ENCODE data around the gene SDHB. TPM values are rescaled to one million over a fixed set of nuclear protein-coding genes. Genes with fewer than 3 reads are reported as not detected.

SDHB gene
- total and polyA plus RNA-seq, 2 donors (not counting 1 experiment from before 2014, with no cell fraction given): 58.0 to 61.0 TPM

GRCh38 chr1:17012775-17013490 lies 40.9 kb downstream of the SDHB start:
- no peak overlapping the region for H3K27ac ChIP-seq (ENCODE audit: low read length in 2 of 2)
- peaks cover 0 to 5% of the 10 kb centered on the region in 2 experiments for H3K36me3 ChIP-seq (replicated peaks in 1 of 2; ENCODE audit: control extremely low read depth in 1 of 2, control insufficient read depth in 1 of 2, extremely low read depth in 1 of 2, insufficient read depth in 2 of 2, low read length in 1 of 2)
- intact Hi-C loops (cut with micrococcal nuclease): loop anchor here (2.0 kb wide), 1 partner anchor 98 kb away; no protein-coding TSS in a partner anchor
- no peaks in the 10 kb centered on the region for H3K27me3 Mint-ChIP-seq
- no peaks in the 10 kb centered on the region for H3K9me3 ChIP-seq (ENCODE audit: control extremely low read depth in 1 of 3, control insufficient read depth in 2 of 3, insufficient read depth in 1 of 3, low read length in 2 of 3)
- ChIA-PET CTCF (interaction anchor here (0.8 to 1.3 kb wide), 2 partner anchors 33 to 62 kb away, joined by 3 to 4 read pairs; no protein-coding TSS in a partner anchor), POLR2A (interaction anchor here (0.6 kb wide), 1 partner anchor 33 kb away, joined by 3 read pairs; no protein-coding TSS in a partner anchor)
- no peak for TF ChIP-seq EZH2 (IDR thresholded peaks at IDR 0.05; ENCODE audit: borderline replicate concordance, insufficient read depth, low read depth, low read length, poor library complexity, severe bottlenecking)
- 92% methylated on average over 9 of the region's 9 CpGs for WGBS (ENCODE audit: insufficient coverage)
- H3K4me1 Mint-ChIP-seq: peaks cover 25% of the 10 kb centered on the region
- peaks cover 22 to 39% of the 10 kb centered on the region in 2 donors for H3K4me1 ChIP-seq (ENCODE audit: control insufficient read depth in 2 of 2, insufficient read depth in 2 of 2, low read length in 2 of 2)
- ATAC-seq (ENCODE audit: low read depth): no peak
- no peaks in the 10 kb centered on the region for H3K9me3 Mint-ChIP-seq (ENCODE audit: insufficient read depth)
- peak overlapping the region; percentile 92 for H2AFZ ChIP-seq (ENCODE audit: insufficient read depth, low read depth, low read length, poor library complexity, severe bottlenecking)
- no peak for DNase-seq
- no peak overlapping the region for H3K4me2 ChIP-seq (replicated peaks; ENCODE audit: low read depth, low read length, poor library complexity, severe bottlenecking)
- no peak overlapping the region for H3K9ac ChIP-seq (ENCODE audit: low read length)
- peaks cover 30% of the 10 kb centered on the region for H4K20me1 ChIP-seq (ENCODE audit: control insufficient read depth, insufficient read depth, low read length, poor library complexity, severe bottlenecking)
- peaks cover 34% of the 10 kb centered on the region for H3K79me2 ChIP-seq (ENCODE audit: control insufficient read depth, insufficient read depth, low read length)
- no peaks in the 10 kb centered on the region for H3K27me3 ChIP-seq (replicated peaks in 1 of 4; ENCODE audit: control extremely low read depth in 1 of 4, control insufficient read depth in 3 of 4, insufficient read depth in 4 of 4, low read length in 3 of 4)
- no peak overlapping the region for H3K4me3 ChIP-seq (ENCODE audit: control extremely low read depth in 1 of 5, extremely low read depth in 1 of 5, insufficient read depth in 1 of 5, low read depth in 2 of 5, low read length in 4 of 5)
- peak overlapping the region; percentile 18 for H3K4me3 Mint-ChIP-seq
- H3K27ac Mint-ChIP-seq: no peak overlapping the region

- POLR2A ChIA-PET: interaction anchor here (0.7 kb wide), 1 partner anchor 9 kb away, joined by 5 read pairs; no protein-coding TSS in a partner anchor
- no peaks in the 10 kb centered on the region for H3K36me3 ChIP-seq (replicated peaks in 1 of 2; ENCODE audit: control extremely low read depth in 1 of 2, control insufficient read depth in 1 of 2, extremely low read depth in 1 of 2, insufficient read depth in 2 of 2, low read length in 1 of 2)
- ATAC-seq (ENCODE audit: low read depth): peak; percentile 99
- H3K9ac ChIP-seq (ENCODE audit: low read length): peak within 1 kb of the TSS; percentile 71
- no peaks in the 10 kb centered on the region for H3K9me3 ChIP-seq (ENCODE audit: control extremely low read depth in 1 of 3, control insufficient read depth in 2 of 3, insufficient read depth in 1 of 3, low read length in 2 of 3)
- H4K20me1 ChIP-seq (ENCODE audit: control insufficient read depth, insufficient read depth, low read length, poor library complexity, severe bottlenecking): peaks cover 37% of the 10 kb centered on the region
- Mint-ChIP-seq H3K4me3 (peak within 1 kb of the TSS; percentile 88), H3K9me3 (ENCODE audit: insufficient read depth) (no peaks in the 10 kb centered on the region), H3K27me3 (no peaks in the 10 kb centered on the region), H3K27ac (peak within 1 kb of the TSS; percentile 72), H3K4me1 (peaks cover 24% of the 10 kb centered on the region)
- DNase-seq: peak; percentile 88
- H3K4me3 ChIP-seq (ENCODE audit: control extremely low read depth in 1 of 5, extremely low read depth in 1 of 5, insufficient read depth in 1 of 5, low read depth in 2 of 5, low read length in 4 of 5): peak within 1 kb of the TSS; percentile 21 to 83 (median 70)
- no peaks in the 10 kb centered on the region for H3K27me3 ChIP-seq (replicated peaks in 1 of 4; ENCODE audit: control extremely low read depth in 1 of 4, control insufficient read depth in 3 of 4, insufficient read depth in 4 of 4, low read length in 3 of 4)
- 2% methylated on average over 94 of the region's 94 CpGs for WGBS (ENCODE audit: insufficient coverage)
- peak within 1 kb of the TSS; percentile 82 for H3K4me2 ChIP-seq (replicated peaks; ENCODE audit: low read depth, low read length, poor library complexity, severe bottlenecking)
- H2AFZ ChIP-seq (ENCODE audit: insufficient read depth, low read depth, low read length, poor library complexity, severe bottlenecking): peak within 1 kb of the TSS; percentile 92
- CTCF ChIA-PET: no interaction called here
- H3K27ac ChIP-seq (ENCODE audit: low read length in 2 of 2): peak within 1 kb of the TSS in 1 of 2 donors; percentile 35
- H3K79me2 ChIP-seq (ENCODE audit: control insufficient read depth, insufficient read depth, low read length): peaks cover 34% of the 10 kb centered on the region
- no peak for TF ChIP-seq EZH2 (IDR thresholded peaks at IDR 0.05; ENCODE audit: borderline replicate concordance, insufficient read depth, low read depth, low read length, poor library complexity, severe bottlenecking)
- TF ChIP-seq CTCF (IDR thresholded peaks at IDR 0.05): no peak
- intact Hi-C loops (cut with micrococcal nuclease): loop anchor here (1.0 to 2.0 kb wide), 3 partner anchors 43 to 97 kb away; partner anchors contain the start of gene SDHB
- H3K4me1 ChIP-seq (ENCODE audit: control insufficient read depth in 2 of 2, insufficient read depth in 2 of 2, low read length in 2 of 2): peaks cover 22 to 39% of the 10 kb centered on the region in 2 donors
Observed at GRCh38 chr1:17011439-17012307, 42.2 kb downstream of the SDHB start, which contains the start of gene ATP13A2. ATP13A2 (minus strand) TSS chr1:17011928; CDS start chr1:17011738, 190 bp downstream.

All from B cell (primary cell).